KG1 (cell line): ENCODE measurements around the gene VSIG4.

Experiments used
- DNase-seq: peaks from one replicate; lab custom pipeline; 2025; lab: John Stamatoyannopoulos, UW

The VSIG4 gene

DNA sequence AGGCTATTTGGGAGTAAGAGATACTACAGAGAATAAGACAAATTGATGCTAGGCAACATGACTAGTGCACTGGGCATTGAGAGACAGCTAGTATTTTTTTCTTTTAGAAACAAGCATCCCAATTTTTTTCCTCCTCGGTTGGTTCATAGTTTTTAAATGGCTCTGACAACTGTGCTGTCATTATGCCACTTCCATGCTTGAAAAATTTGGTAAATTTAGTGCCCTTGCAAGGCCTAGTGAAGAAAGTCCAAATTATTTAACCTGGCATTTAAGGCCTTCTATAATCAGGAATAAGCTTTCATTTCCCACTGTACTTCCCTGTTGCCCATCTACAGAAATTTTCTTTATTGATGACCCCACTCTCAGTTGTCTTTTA is 15.8 kb downstream of the VSIG4 start:
- no peak for DNase-seq

DNA sequence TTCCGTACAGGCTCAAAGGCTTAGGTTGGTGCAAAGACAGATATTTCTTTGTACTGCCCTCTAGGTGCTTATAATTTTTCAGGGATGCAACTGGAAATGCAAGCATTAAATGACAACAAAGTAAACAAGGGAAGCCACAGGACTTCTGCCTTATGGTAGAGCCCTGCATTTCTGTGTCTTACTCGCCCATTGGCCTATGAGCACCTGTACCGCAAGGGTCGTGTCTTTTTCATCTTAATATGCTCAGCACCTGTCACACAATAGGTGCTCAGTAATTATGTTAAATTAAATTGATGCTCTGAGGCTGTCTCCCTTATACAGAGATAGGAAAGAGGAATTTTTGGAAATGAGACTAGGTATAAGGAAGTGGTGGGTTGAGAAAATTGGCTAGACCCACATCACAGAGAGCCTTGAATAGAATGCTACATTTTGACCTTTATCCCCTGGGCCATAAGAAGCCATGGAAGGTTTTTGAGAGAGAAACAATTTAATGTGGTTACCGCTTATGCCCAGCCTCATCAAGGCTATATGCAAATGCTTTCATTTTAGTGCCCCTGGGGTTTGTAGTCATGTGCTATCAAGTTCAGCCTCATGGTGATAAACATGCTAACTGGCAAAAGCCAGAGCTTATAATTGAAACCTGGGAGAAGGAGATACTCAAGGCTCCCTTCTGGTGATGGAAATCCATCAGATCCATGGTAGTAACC is 16.3 kb downstream of the VSIG4 start:
- no peak for DNase-seq

GRCh38 chrX:66022632-66023384 is 17.1 kb downstream of the VSIG4 start:
- DNase-seq = no peak

DNA sequence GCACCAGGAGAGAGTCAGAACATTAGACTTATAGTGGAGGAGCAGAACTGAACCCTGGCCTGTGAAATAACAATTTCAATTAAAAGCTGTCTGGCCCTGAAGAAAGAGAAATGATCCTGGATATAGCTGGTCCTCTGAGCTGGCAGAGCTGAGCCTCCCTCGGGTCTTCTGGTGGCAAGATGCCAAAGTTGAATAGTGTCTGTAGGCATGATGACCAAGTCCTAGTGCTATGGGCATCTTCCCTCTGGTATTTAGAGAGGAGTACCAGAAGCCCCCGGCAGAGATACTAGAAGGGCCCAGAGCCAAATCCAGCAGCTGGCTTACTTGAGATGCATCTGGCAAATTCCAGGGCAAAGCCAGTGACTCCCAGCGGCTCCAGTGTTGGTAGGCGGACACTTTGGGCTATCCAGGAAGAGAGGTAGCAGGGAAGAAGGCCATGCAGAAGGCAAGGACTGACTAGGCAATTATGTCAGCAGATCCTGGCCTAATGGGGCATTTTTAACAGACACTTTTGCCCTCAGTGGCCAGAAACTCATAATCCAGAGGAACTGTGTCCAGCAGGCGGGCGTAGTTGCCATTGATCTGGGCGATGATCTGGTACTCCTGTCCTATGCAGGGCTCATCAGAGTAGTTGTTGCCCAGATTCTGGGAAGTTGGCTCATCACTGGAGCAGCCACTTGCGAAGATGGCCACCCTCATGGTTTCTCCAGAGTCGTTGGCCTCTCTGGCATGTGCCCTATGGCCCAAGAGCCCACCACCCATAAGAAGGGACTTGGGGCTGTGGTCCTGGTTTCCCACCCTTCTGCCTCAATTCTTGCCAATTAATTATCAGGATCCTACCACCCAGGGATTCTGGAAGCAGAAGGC is 17.9 kb downstream of the VSIG4 start:
- no peak for DNase-seq

GRCh38 chrX:66021401-66021764 is 18.5 kb downstream of the VSIG4 start:
- no peak for DNase-seq

DNA sequence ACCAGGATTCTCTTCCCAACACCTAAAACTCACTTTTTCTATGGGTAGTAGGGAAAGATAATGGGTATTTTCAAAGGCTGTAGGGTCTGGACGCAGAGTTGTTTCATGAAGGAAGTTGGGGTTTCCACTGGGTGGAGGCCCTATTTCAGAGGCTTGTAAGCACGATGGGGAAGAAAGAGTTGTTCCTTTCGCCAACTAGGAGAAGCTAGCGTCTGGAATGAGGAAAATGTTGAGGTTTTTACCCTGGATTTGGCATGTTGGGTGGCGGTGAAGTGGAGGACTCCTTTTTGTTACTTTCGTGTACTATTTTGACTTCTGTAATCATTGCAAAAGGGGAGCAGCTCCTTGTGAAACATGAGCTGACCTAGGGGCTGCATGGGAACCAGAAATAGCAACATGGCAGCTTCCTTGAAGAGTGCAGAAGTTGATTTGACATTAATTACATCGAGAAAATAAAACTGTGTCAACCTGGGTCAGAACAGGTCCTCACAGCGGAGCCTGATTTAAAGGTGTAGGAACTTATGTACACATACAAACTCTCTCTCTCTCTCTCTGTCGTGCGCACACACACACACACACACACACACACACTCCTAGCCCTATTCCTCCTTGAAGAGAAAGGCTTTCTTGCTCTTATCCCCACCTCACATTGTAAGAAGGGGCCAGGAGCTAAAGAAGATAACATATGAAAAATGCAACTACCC is 19.1 kb downstream of the VSIG4 start:
- DNase-seq = no peak

DNA sequence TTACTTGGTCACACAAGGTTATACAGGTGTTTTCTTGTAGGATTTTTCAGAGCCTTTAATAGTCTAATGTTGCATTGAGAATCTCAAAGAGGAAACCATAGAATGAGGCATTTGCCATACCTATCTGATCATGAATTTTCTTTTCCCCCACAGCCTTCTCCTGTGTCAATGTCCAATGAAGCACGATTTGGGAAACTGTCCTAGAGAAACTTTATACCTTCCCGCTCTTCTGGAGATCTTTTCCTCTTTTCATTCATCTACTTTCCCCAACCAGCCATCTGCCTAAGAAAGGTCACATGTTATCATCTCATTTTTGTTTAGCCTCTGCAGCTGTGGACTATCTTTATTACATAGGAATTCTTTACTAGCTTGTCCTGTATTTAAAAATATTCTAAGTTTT is 19.9 kb downstream of the VSIG4 start:
- no peak for DNase-seq

DNA sequence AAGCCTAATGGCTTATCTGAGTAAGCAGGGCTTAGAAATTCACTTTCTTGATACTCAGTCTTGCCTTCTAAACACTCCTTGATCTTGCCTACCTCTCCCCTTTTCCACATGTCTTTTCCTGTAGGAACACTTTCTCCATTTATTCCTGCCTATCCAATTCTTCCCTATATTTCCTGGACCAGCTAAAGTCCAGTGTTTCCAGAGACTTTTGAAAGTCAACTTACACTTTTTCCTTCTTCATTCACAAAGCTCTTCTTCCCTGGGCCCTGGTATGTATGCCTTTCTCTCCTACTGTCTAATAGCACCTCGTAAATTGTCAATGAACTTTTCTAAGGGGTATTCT is 20.6 kb downstream of the VSIG4 start:
- no peak for DNase-seq

DNA sequence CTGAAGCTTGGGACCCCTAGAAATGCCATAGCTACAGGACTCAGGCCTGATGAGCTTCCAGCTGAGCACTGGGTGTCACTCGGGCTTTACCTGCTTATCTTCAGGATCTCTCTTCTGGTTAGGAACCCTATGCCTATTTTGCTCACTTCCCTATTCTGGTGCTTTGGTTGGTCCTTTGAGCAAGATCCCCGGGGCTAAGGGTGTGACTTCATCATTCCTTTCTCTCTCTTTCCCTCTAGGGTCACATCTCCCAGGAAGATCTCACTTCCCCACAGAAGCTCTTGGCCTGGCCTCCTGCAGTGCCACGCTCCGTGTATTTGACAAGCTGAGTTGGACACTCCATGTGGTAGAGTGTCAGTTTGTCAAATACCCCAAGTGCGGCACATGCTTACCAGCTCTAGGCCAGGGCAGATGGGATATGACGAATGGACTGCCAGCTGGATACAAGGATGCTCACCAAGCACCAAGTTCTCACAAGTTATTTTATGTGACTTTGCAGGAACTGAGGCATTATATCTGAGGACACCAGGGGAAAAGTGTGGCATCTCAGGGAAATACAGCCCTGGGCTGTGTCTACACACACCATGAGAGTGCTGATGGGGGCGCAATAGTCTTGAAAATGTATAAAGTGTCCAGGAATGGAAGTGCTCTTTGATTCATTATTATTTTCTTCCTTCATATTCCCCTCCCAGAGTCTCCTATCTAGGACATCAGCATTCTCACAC is 21.1 kb downstream of the VSIG4 start:
- DNase-seq = no peak

- DNase-seq = no peak
These were observed 22.2 kb downstream of the VSIG4 start for GRCh38 chrX:66017659-66018170.

GRCh38 chrX:66016905-66017658 is 22.8 kb downstream of the VSIG4 start:
- DNase-seq = no peak

DNA sequence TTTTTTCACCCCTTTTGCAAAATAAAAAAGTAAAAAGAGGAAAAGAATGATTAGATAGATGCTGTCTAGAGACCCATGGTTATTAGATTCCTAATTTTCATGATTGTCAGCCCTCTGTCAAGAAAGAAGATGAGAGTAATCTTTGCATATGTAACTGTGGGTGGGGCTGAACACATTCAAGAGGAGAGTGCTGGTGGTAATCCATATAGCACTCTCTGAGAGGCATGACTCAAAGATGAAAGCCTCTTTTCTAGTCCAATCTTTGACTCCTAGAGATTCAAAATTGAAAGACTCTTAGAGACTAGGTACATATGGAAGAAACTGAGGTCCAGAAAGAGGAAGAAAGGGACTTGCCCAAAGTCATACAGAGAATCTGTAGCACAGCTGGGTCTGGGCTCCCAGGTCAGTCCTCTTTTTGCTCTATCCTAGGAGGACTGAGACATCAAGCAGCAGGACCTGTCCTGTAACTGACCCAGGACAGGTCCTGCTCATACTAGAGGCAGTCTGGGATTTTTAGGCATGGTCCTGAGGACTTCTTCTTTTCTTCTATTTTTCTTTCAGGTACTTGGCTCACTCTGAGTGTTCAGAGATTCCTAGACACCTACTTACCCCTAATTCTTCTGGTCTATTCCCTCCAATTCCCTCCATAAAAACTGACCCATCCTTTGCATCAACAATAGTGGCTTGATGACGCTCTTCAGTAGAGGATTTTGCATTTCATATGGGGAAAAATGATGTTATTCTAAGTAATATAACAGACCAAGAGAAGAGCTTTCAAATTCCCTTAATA is 23.8 kb downstream of the VSIG4 start:
- DNase-seq = no peak

DNA sequence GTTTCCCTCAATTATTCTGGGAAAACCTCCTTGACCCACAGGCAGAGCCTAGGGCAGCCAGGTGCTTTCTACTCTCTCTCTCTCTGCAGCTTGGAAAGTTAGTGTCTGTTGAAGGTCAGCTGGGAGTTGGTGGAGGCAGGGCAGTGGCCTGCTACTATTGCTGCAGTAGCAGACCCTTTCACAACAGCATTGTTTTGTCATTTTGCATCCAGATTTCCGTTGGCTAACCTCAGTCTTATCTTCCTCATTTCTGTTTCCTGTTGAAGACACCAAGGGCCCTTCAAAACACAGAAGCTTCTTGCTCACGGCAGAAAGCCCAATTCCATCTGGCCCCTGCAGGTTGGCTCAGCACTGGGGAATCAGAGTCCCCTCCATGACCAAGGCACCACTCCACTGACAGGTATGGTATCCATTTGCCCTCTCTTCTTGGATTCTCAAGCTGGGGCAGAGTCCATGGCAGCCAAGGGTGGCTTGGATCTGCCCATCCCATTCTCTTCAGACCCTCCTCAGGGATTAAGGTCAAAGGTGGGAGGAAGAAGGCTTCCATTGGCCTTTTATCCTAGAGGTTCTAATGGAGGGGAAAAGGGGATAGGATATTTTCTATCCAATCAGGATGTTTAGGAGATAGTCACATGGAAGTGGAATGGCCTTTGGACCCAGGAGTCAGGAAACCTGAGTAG is 24.6 kb downstream of the VSIG4 start:
- DNase-seq = no peak

DNA sequence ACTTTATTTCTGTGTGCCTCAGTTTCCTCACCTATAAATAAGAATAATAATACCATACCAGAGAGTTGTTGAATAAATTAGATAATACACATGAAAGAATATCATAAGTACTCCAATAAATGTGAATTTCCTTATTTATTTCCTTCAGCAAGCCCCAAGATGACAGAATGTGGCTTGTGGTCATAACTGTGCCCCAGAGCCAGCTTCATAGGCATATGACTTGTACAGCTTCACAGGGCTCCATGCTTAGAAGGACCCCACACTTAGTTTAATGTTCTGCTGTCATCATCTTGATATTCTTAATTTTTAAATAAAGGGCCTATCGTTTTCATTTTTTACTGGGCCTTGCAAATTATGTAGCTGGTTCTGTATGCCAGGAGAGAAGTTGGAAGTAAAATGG is 25.3 kb downstream of the VSIG4 start:
- no peak for DNase-seq

GRCh38 chrX:66014084-66014483 is 25.8 kb downstream of the VSIG4 start:
- no peak for DNase-seq

DNA sequence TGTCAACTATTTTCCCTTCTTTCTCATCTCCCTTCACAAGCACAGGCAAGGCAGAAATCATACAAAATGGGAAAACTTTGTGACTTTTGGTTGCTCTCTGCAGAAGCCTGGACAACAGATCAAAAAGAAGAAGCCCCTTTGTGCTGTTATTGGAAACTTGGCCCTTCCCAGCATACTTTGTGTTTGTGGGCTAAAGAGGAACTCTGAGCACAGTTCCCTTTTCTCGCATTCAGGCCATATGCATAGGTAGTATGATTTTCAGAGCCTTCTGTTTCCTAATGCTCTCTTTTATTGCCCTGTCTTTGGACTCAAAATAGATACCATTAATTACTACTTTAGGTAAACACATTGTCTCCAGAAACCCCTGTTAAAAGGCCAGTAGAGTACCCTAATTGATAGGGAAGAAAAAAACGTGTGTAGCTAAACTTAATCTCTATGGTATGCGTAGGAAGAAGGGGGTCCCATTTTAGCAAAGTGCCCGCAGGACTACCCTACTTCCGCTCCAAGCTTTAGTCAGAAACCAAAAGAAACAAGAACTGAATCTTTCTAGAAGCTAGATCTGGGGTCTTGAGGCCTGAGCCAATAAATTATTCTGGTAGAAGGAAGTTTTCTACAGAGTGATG is 26.6 kb downstream of the VSIG4 start:
- no peak for DNase-seq

DNA sequence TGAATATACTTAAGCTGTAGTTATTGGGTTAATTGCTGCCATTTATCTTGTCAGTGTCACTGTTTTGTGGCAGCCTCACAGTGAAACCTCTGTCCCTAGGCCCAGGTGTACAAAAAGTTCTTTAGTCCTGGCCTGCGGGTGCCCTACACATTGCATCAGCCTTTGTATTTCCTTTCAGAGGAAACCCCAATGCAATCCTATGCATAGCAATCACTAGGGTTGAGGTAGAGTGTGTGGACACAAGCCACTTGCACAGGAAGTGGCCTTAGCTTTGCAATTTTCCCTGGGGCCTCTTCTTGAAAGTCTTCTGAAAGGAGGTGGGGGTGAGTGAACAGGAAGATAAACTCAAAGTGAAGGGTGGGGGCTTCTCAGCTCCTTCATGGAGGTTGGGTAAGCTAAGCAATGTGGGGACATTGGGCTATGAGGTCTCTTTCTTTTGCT is 27.8 kb downstream of the VSIG4 start:
- DNase-seq = no peak

DNA sequence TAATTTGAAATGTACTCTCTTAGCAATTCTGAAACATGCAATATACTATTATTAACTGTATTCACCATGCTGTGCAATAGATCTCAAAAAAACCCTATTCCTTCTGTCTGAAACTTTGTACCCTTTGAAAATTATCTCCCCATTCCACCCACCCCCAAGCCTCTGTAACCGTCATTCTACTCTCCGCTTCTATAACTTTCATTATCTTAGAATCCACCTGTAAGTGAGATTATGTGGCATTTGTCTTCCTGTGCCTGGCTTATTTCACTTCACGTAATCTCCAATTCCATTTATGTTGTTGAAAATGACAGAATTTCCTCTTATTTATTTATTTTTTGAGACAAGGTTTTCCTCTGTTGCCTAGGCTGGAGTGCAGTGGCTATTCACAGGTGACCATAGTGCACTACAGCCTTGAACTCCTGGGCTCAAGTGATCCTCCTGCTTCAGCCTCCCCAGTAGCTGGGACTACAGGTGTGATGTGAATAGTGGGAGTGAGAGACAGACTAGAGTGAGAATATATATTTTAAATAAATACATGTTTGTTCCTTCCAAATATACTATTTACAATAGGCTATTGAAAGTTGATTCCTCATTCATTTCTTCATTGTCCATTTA is 30.5 kb downstream of the VSIG4 start:
- no peak for DNase-seq
